GM23338 (cell line): ENCODE measurements around the gene CDK17. TPM values are rescaled to one million over a fixed set of nuclear protein-coding genes. Genes with fewer than 3 reads are reported as not detected.

Experiments used
- ATAC-seq: fragments of 200-7000 bp; cut with Tn5 transposase; 3 replicates; pipeline ENCODE4 v1.9.1; 2020
- DNase-seq: peaks from one replicate; pipeline ENCODE4 v3.0.0-alpha.2; 2015; ENCODE audit warnings: low spot score
- H2AFZ ChIP-seq: fragments of 200-600 bp; sonication (generic); 2 replicates; pipeline ENCODE4 v1.8.0; 2016; ENCODE audit warnings: antibody characterized with exemption, mild to moderate bottlenecking, moderate library complexity
- H3F3A ChIP-seq: fragments of 200-600 bp; sonication (generic); replicated peaks from 2 replicates; pipeline ENCODE4 v1.8.0; 2017; ENCODE audit warnings: antibody characterized with exemption, mixed run types, low read depth
- H3K27ac ChIP-seq: fragments of 200-600 bp; sonication (generic); 2 replicates; pipeline ENCODE4 v1.6.1; 2016; ENCODE audit warnings: low read depth
- H3K27me3 ChIP-seq: fragments of 200-600 bp; sonication (generic); 2 replicates; pipeline ENCODE4 v1.8.0; 2016; ENCODE audit warnings: mild to moderate bottlenecking, mixed run types, moderate library complexity; ENCODE audit not compliant: insufficient read depth
- H3K36me3 ChIP-seq: fragments of 200-600 bp; sonication (generic); 2 replicates; pipeline ENCODE4 v1.8.0; 2016; ENCODE audit warnings: mild to moderate bottlenecking; ENCODE audit not compliant: insufficient read depth
- H3K4me1 ChIP-seq: fragments of 200-600 bp; sonication (generic); 2 replicates; pipeline ENCODE4 v1.8.0; 2016; ENCODE audit warnings: mild to moderate bottlenecking, moderate library complexity; ENCODE audit not compliant: insufficient read depth
- H3K4me2 ChIP-seq: fragments of 200-600 bp; sonication (generic); 2 replicates; pipeline ENCODE4 v1.7.1; 2017; ENCODE audit warnings: mixed run types
- H3K4me3 ChIP-seq: fragments of 200-600 bp; sonication (generic); 2 replicates; pipeline ENCODE4 v1.6.1; 2016; ENCODE audit warnings: mixed run types
- H3K79me2 ChIP-seq: fragments of 200-600 bp; sonication (generic); replicated peaks from 2 replicates; pipeline ENCODE4 v1.8.0; 2017; ENCODE audit warnings: mild to moderate bottlenecking; ENCODE audit not compliant: insufficient read depth
- H3K9me2 ChIP-seq: fragments of 200-600 bp; sonication (generic); 2 replicates; pipeline ENCODE4 v1.8.0; 2017; ENCODE audit not compliant: insufficient read depth
- H4K20me1 ChIP-seq: fragments of 200-600 bp; sonication (generic); replicated peaks from 2 replicates; pipeline ENCODE4 v1.8.0; 2017; ENCODE audit warnings: mild to moderate bottlenecking; ENCODE audit not compliant: insufficient read depth
- H3K27ac Mint-ChIP-seq: 2 replicates; pipeline ENCODE4 v1.8.0; 2020; ENCODE audit warnings: inconsistent platforms, mild to moderate bottlenecking, moderate library complexity, mixed read lengths
- H3K27me3 Mint-ChIP-seq: 3 replicates; pipeline ENCODE4 v1.8.0; 2022; ENCODE audit warnings: low read depth, mild to moderate bottlenecking, moderate library complexity, mixed read lengths, inconsistent platforms; ENCODE audit not compliant: insufficient read depth, poor library complexity
- H3K36me3 Mint-ChIP-seq: 3 replicates; pipeline ENCODE4 v1.8.0; 2021; ENCODE audit warnings: low read depth, mild to moderate bottlenecking, inconsistent platforms, moderate library complexity, mixed read lengths
- H3K4me1 Mint-ChIP-seq: 3 replicates; pipeline ENCODE4 v1.8.0; 2020; ENCODE audit warnings: mild to moderate bottlenecking, inconsistent platforms, mixed read lengths
- H3K4me3 Mint-ChIP-seq: 3 replicates; pipeline ENCODE4 v1.8.0; 2021; ENCODE audit warnings: moderate library complexity, mild to moderate bottlenecking, inconsistent platforms, mixed read lengths
- H3K9me3 Mint-ChIP-seq: 3 replicates; pipeline ENCODE4 v1.8.0; 2020; ENCODE audit warnings: moderate library complexity, mild to moderate bottlenecking, inconsistent platforms, mixed read lengths
- CREB1 ChIP-seq: fragments of 250-450 bp; sonication (Bioruptor Pico); IDR thresholded peaks from 2 replicates; pipeline ENCODE4 v1.5.0; 2020; ENCODE audit warnings: low read depth, mild to moderate bottlenecking, moderate library complexity
- ETS1 ChIP-seq: IDR thresholded peaks from 2 replicates; pipeline ENCODE4 v1.6.1; 2016; ENCODE audit warnings: antibody characterized with exemption
- EZH2 ChIP-seq: fragments of 200-600 bp; sonication (generic); IDR thresholded peaks from one replicate; pipeline ENCODE4 v1.8.0; 2017; ENCODE audit warnings: antibody characterized with exemption, mild to moderate bottlenecking, low read depth; ENCODE audit not compliant: unreplicated experiment
- EZH2phosphoT487 ChIP-seq: fragments of 200-600 bp; sonication (generic); IDR thresholded peaks from one replicate; pipeline ENCODE4 v1.8.1; 2018; ENCODE audit warnings: antibody characterized with exemption; ENCODE audit not compliant: unreplicated experiment
- JUNB ChIP-seq: IDR thresholded peaks from one replicate; pipeline ENCODE4 v1.6.1; 2016; ENCODE audit warnings: antibody characterized with exemption; ENCODE audit not compliant: unreplicated experiment
- NANOG ChIP-seq: IDR thresholded peaks from 2 replicates; pipeline ENCODE4 v1.6.1; 2016; ENCODE audit warnings: antibody characterized with exemption, borderline replicate concordance
- POLR2AphosphoS5 ChIP-seq: IDR thresholded peaks from 2 replicates; pipeline ENCODE4 v1.6.1; 2016; ENCODE audit warnings: antibody characterized with exemption, low read depth
- STAT1 ChIP-seq: IDR thresholded peaks from one replicate; pipeline ENCODE4 v1.6.1; 2016; ENCODE audit warnings: antibody characterized with exemption; ENCODE audit not compliant: unreplicated experiment
- ZNF114 ChIP-seq: fragments of 250-450 bp; sonication (Bioruptor Pico); IDR thresholded peaks from 2 replicates; pipeline ENCODE4 v1.5.0; 2020; ENCODE audit warnings: mild to moderate bottlenecking, moderate library complexity
- ZNF331 ChIP-seq: fragments of 250-450 bp; sonication (Bioruptor Pico); IDR thresholded peaks from 2 replicates; pipeline ENCODE4 v1.5.0; 2020; ENCODE audit warnings: low read depth, mild to moderate bottlenecking, moderate library complexity
- ZNF462 ChIP-seq: fragments of 250-450 bp; sonication (Bioruptor Pico); IDR thresholded peaks from 2 replicates; pipeline ENCODE4 v1.5.0; 2020; ENCODE audit warnings: mild to moderate bottlenecking, moderate library complexity
- polyA plus RNA-seq: library from polyadenylated mRNA; unstranded; fragments of >200 nt; fragmentation: Nextera tagmentation; extraction: Ambion mirVana; gene quantifications from 2 replicates; pipeline ENCODE4 v1.2.1, GENCODE V29; 2016
- total RNA-seq: library from RNA; depleted of rRNA; stranded (reverse); fragments of >200 nt; shearing (Covaris generic); gene quantifications from 2 replicates; pipeline ENCODE4 v1.2.3, GENCODE V29; 2014
- TF ChIP-seq, protein P1 (sequence below): IDR thresholded peaks from one replicate; pipeline ENCODE4 v1.6.1; 2018; ENCODE audit warnings: antibody characterized with exemption; ENCODE audit not compliant: unreplicated experiment
- TF ChIP-seq, protein P2 (sequence below), 2 experiments: fragments of 200-600 bp in 1 of 2; sonication (generic) in 1 of 2; conservative IDR thresholded peaks; 2 replicates each; pipeline versions ENCODE4 v1.5.1 to v1.6.1; 2016 to 2017; ENCODE audit warnings: antibody characterized with exemption in 2 of 2, low read depth in 2 of 2, mild to moderate bottlenecking in 2 of 2, moderate library complexity in 1 of 2

Gene CDK17
- total and polyA plus RNA-seq, 2 experiments from 2014 or later, result 7.6 to 34.2 TPM

- H2AFZ ChIP-seq, result no peak overlapping the region
- Mint-ChIP-seq H3K9me3 (peaks cover 12% of the 10 kb centered on the region; the same call in 2 of the 3 replicates), H3K27me3 (peaks cover 4% of the 10 kb centered on the region), H3K36me3 (peaks cover 18% of the 10 kb centered on the region; the same call in 2 of the 3 replicates), H3K27ac (no peak overlapping the region), H3K4me1 (peaks cover 7% of the 10 kb centered on the region; the same call in 2 of the 3 replicates), H3K4me3 (no peak overlapping the region)
- H3K27me3 ChIP-seq, result no peaks in the 10 kb centered on the region
- H4K20me1 ChIP-seq, result 0 out of 2 replicates have a peak, but pooled peaks cover 7% of the 10 kb centered on the region
- no peak overlapping the region for H3K4me3 ChIP-seq
- H3K36me3 ChIP-seq, result no peaks in the 10 kb centered on the region
- H3K4me2 ChIP-seq, result no peak overlapping the region
- 0 out of 2 replicates have a peak, but pooled peaks cover 3% of the 10 kb centered on the region for H3K4me1 ChIP-seq
- TF ChIP-seq, protein P1, sequence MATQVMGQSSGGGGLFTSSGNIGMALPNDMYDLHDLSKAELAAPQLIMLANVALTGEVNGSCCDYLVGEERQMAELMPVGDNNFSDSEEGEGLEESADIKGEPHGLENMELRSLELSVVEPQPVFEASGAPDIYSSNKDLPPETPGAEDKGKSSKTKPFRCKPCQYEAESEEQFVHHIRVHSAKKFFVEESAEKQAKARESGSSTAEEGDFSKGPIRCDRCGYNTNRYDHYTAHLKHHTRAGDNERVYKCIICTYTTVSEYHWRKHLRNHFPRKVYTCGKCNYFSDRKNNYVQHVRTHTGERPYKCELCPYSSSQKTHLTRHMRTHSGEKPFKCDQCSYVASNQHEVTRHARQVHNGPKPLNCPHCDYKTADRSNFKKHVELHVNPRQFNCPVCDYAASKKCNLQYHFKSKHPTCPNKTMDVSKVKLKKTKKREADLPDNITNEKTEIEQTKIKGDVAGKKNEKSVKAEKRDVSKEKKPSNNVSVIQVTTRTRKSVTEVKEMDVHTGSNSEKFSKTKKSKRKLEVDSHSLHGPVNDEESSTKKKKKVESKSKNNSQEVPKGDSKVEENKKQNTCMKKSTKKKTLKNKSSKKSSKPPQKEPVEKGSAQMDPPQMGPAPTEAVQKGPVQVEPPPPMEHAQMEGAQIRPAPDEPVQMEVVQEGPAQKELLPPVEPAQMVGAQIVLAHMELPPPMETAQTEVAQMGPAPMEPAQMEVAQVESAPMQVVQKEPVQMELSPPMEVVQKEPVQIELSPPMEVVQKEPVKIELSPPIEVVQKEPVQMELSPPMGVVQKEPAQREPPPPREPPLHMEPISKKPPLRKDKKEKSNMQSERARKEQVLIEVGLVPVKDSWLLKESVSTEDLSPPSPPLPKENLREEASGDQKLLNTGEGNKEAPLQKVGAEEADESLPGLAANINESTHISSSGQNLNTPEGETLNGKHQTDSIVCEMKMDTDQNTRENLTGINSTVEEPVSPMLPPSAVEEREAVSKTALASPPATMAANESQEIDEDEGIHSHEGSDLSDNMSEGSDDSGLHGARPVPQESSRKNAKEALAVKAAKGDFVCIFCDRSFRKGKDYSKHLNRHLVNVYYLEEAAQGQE, result no peak
- TF ChIP-seq ZNF114 (CRISPR knock-in tag), result no peak
- no peak for TF ChIP-seq EZH2phosphoT487
- no peak for TF ChIP-seq ETS1
- TF ChIP-seq POLR2AphosphoS5, result no peak
- no peak for TF ChIP-seq JUNB
- no peak for TF ChIP-seq ZNF462 (CRISPR knock-in tag)
- TF ChIP-seq ZNF331 (CRISPR knock-in tag), result no peak
- no peak for TF ChIP-seq EZH2
- TF ChIP-seq NANOG, result no peak
- TF ChIP-seq, protein P2, sequence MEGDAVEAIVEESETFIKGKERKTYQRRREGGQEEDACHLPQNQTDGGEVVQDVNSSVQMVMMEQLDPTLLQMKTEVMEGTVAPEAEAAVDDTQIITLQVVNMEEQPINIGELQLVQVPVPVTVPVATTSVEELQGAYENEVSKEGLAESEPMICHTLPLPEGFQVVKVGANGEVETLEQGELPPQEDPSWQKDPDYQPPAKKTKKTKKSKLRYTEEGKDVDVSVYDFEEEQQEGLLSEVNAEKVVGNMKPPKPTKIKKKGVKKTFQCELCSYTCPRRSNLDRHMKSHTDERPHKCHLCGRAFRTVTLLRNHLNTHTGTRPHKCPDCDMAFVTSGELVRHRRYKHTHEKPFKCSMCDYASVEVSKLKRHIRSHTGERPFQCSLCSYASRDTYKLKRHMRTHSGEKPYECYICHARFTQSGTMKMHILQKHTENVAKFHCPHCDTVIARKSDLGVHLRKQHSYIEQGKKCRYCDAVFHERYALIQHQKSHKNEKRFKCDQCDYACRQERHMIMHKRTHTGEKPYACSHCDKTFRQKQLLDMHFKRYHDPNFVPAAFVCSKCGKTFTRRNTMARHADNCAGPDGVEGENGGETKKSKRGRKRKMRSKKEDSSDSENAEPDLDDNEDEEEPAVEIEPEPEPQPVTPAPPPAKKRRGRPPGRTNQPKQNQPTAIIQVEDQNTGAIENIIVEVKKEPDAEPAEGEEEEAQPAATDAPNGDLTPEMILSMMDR (conservative IDR thresholded peaks at IDR 0.05; ENCODE audit: low read depth in 2 of 2), result no peak
- no peak for TF ChIP-seq CREB1 (CRISPR knock-in tag)
- TF ChIP-seq STAT1, result no peak
- ATAC-seq, result no peak
- H3K27ac ChIP-seq, result no peak overlapping the region
- H3K79me2 ChIP-seq, result peaks cover 66% of the 10 kb centered on the region
- H3K9me2 ChIP-seq, result no peaks in the 10 kb centered on the region
- DNase-seq, result no peak
- no peaks in the 10 kb centered on the region for H3F3A ChIP-seq
These were observed 56.8 kb downstream of the CDK17 start for GRCh38 chr12:96343347-96343954.
